ENCODE data around the gene MBNL1. TPM values are rescaled to one million over a fixed set of nuclear protein-coding genes. Genes with fewer than 3 reads are reported as not detected.
"Not testable (repeated sequence)": the region's sequence is repeated elsewhere in the genome, so short reads cannot be mapped to it uniquely, and the experiment has no call there.

Gene MBNL1
- total RNA-seq, 6 experiments from 2014 or later: 49.9 to 89.6 (median 63.2) TPM

DNA sequence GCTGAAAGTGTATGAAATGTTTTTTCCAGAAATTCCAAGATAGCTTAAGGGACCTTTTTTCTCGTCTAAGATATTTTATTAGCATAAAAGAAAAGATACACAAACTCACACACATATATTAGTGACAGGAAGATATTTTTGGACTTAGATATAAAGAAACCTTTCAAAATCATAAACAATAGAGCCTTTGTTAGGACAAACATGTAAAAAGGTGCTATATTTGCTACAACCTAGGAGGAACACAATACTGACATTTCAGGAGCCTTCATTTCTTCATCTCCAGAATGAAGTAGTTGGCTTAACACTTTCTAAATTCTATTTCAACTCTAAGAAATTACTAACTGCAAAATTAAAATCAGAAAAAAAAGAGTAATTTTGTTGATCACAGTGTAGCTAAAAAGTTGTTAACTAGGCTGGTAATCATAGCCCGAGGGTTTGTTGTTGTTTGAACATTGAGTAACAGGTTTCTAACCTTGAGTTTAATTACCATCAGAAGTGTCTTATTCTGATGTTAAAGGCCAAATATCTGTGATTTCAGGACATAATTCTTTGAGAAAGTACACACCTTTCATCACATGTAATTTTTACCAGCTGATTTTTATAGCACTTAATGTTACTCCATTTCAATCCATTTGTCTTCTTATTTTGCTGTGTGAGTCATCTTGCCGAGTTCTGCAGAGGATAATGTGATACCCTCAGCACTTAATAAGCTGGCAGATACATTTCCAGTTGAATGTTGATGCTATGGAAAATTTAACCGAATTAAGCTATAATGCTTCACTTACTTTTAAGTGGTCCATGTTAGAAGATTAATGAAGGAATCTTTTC, 97.3 kb downstream of the MBNL1 start:
- H3K4me1 ChIP-seq: peaks cover 0 to 6% (median 0%) of the 10 kb centered on the region in 4 donors
- no peaks in the 10 kb centered on the region for H3K9me3 ChIP-seq
- TF ChIP-seq, protein P1, sequence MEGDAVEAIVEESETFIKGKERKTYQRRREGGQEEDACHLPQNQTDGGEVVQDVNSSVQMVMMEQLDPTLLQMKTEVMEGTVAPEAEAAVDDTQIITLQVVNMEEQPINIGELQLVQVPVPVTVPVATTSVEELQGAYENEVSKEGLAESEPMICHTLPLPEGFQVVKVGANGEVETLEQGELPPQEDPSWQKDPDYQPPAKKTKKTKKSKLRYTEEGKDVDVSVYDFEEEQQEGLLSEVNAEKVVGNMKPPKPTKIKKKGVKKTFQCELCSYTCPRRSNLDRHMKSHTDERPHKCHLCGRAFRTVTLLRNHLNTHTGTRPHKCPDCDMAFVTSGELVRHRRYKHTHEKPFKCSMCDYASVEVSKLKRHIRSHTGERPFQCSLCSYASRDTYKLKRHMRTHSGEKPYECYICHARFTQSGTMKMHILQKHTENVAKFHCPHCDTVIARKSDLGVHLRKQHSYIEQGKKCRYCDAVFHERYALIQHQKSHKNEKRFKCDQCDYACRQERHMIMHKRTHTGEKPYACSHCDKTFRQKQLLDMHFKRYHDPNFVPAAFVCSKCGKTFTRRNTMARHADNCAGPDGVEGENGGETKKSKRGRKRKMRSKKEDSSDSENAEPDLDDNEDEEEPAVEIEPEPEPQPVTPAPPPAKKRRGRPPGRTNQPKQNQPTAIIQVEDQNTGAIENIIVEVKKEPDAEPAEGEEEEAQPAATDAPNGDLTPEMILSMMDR (IDR thresholded peaks at IDR 0.05): no peak
- TF ChIP-seq POLR2A (IDR thresholded peaks at IDR 0.05): no peak
- no peaks in the 10 kb centered on the region for H3K27me3 ChIP-seq
- H3K27ac ChIP-seq: no peak overlapping the region
- 70% methylated on average over 4 of the region's 4 CpGs for WGBS (ENCODE audit: insufficient coverage, low coverage, low lambda C conversion rate, missing lambda C conversion rate)
- H3K4me3 ChIP-seq: no peak overlapping the region
- intact Hi-C loops (cut with DNase I): no loop called here
- no peaks in the 10 kb centered on the region for H3K36me3 ChIP-seq
- ATAC-seq (no peak), DNase-seq (no peak)

DNA sequence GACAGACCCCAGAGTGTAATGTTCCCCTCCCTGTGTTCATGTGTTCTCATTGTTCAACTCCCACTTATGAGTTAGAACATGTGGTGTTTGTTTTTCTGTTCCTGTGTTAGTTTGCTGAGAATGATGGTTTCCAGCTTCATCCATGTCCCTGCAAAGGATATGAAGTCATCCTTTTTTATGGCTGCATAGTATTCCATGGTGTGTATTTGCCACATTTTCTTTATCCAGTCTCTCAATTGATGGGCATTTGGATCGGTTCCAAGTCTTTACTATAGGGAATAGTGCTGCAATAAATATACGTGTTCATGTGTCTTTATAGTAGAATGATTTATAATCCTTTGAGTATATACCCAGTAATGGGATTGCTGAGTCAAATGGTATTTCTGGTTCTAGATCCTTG, 98.5 kb downstream of the MBNL1 start:
- ATAC-seq; H3K4me3 ChIP-seq; H3K27ac ChIP-seq; H3K9me3 ChIP-seq; H3K4me1 ChIP-seq; intact Hi-C loops (cut with DNase I); H3K27me3 ChIP-seq; H3K36me3 ChIP-seq; DNase-seq: not testable (repeated sequence)
- 80% methylated on average over 2 of the region's 2 CpGs for WGBS (ENCODE audit: insufficient coverage, low coverage, low lambda C conversion rate, missing lambda C conversion rate)

DNA sequence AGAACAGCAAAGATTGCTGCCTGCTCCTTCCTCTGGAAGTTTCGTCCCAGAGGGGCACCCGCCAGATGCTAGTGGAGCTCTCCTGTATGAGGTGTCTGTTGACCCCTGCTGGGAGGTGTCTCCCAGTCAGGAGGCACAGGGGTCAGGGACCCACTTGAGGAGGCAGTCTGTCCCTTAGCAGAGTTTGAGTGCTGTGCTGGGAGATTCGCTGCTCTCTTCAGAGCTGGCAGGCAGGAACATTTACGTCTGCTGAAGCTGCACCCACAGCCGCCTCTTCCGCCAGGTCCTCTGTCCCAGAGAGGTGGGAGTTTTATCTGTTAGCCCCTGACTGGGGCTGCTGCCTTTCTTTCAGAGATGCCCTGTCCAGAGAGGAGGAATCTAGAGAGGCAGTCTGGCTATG, 103.9 kb downstream of the MBNL1 start:
- DNase-seq; H3K4me3 ChIP-seq; H3K27ac ChIP-seq; H3K9me3 ChIP-seq; ATAC-seq; H3K36me3 ChIP-seq; H3K4me1 ChIP-seq; H3K27me3 ChIP-seq; intact Hi-C loops (cut with DNase I): not testable (repeated sequence)
- WGBS (ENCODE audit: insufficient coverage, low coverage, low lambda C conversion rate, missing lambda C conversion rate): no CpG with 5 or more reads among the region's 6 CpGs

- peaks cover 0 to 6% (median 0%) of the 10 kb centered on the region in 4 donors for H3K4me1 ChIP-seq
- TF ChIP-seq POLR2A (IDR thresholded peaks at IDR 0.05): no peak
- TF ChIP-seq, protein P1 (IDR thresholded peaks at IDR 0.05): no peak
Measured at GRCh38 chr3:152373379-152373778, 104.7 kb downstream of the MBNL1 start.

GRCh38 chr3:152374262-152374990, 105.7 kb downstream of the MBNL1 start:
- no peak overlapping the region for H3K27ac ChIP-seq

More at GRCh38 chr3:152373379-152373778, 104.7 kb downstream of the MBNL1 start:
- DNase-seq (no peak), ATAC-seq (no peak)
- no peak overlapping the region for H3K4me3 ChIP-seq
- H3K9me3 ChIP-seq: no peaks in the 10 kb centered on the region
- H3K27ac ChIP-seq: no peak overlapping the region
- intact Hi-C loops (cut with DNase I): no loop called here
- H3K27me3 ChIP-seq: no peaks in the 10 kb centered on the region
- WGBS (ENCODE audit: insufficient coverage, low coverage, low lambda C conversion rate, missing lambda C conversion rate): 90% methylated on average over 2 of the region's 4 CpGs
- no peaks in the 10 kb centered on the region for H3K36me3 ChIP-seq

More at GRCh38 chr3:152374262-152374990, 105.7 kb downstream of the MBNL1 start:
- TF ChIP-seq POLR2A (IDR thresholded peaks at IDR 0.05): no peak
- TF ChIP-seq, protein P1 (IDR thresholded peaks at IDR 0.05): no peak
- WGBS (ENCODE audit: insufficient coverage, low coverage, low lambda C conversion rate, missing lambda C conversion rate): 61% methylated on average over 3 of the region's 3 CpGs
- Histone ChIP-seq H3K4me1 (peaks cover 0 to 6% (median 0%) of the 10 kb centered on the region in 4 donors), H3K9me3 (no peaks in the 10 kb centered on the region), H3K36me3 (no peaks in the 10 kb centered on the region), H3K27me3 (no peaks in the 10 kb centered on the region), H3K4me3 (no peak overlapping the region)
- DNase-seq (no peak), ATAC-seq (no peak)
- intact Hi-C loops (cut with DNase I): no loop called here
